K562 (cell line): ENCODE measurements around the gene CYS1. TPM values are rescaled to one million over a fixed set of nuclear protein-coding genes. Genes with fewer than 3 reads are reported as not detected.

Experiments
- ATAC-seq: fragments of 200-7000 bp; cut with Tn5 transposase; 3 replicates; pipeline ENCODE4 v1.9.1; 2020; ENCODE audit warnings: moderate library complexity
- BruUV-seq: library from RNA; stranded (reverse); fragments of 400-500 nt; replicated peaks from 2 replicates; lab custom pipeline; 2021; lab: Mats Ljungman, UMichigan
- CTCF ChIA-PET: fragments of 300-600 bp; formaldehyde crosslinking; extraction: SDS; loops from one replicate; lab custom pipeline; 2021; ENCODE audit warnings: low intra/inter-chr PET ratio; lab: Yijun Ruan, JAX
- POLR2A ChIA-PET: fragments of 300-600, 350-650 bp; sonication (Branson Sonifier 250); formaldehyde crosslinking; extraction: SDS; loops from one replicate; lab custom pipeline; 2021; ENCODE audit warnings: antibody characterized with exemption, inconsistent platforms; lab: Yijun Ruan, JAX
- DNase-seq, 4 experiments: peaks; one replicate each; pipeline versions ENCODE4 v3.0.0 to v3.0.0-alpha.2; 2011 to 2018; ENCODE audit warnings: low spot score in 3 of 4, mixed read lengths in 3 of 4; ENCODE audit errors: extremely low read depth in 1 of 4
- FAIRE-seq: peaks from 2 replicates; lab custom pipeline; 2011; peaks lifted over from hg19 to GRCh38; lab: Jason Lieb, UNC
- H2AFZ ChIP-seq: 2 replicates; pipeline ENCODE4 v1.6.0; 2011; ENCODE audit warnings: low read depth, low read length, control low read depth, inconsistent platforms
- H3K27ac ChIP-seq: fragments of 200-600 bp; 3 replicates; pipeline ENCODE4 v1.8.0; 2011; ENCODE audit warnings: low read depth, mild to moderate bottlenecking, control low read depth, inconsistent platforms, low read length, moderate library complexity, mixed read lengths; ENCODE audit errors: extremely low read depth
- H3K27me3 ChIP-seq, 2 experiments: fragments of 300-600 bp in 1 of 2; 2 replicates in 1 of 2; 3 replicates in 1 of 2; pipeline versions ENCODE4 v1.6.0 to v1.8.0; 2011; ENCODE audit warnings: inconsistent platforms in 2 of 2, low read length in 2 of 2, mild to moderate bottlenecking in 1 of 2, mixed read lengths in 1 of 2, moderate library complexity in 1 of 2; ENCODE audit not compliant: control insufficient read depth in 2 of 2, insufficient read depth in 2 of 2
- H3K36me3 ChIP-seq: fragments of 300-600 bp; 3 replicates; pipeline ENCODE4 v1.8.0; 2011; ENCODE audit warnings: mild to moderate bottlenecking, low read length, inconsistent platforms; ENCODE audit not compliant: control insufficient read depth, insufficient read depth
- H3K4me1 ChIP-seq, 2 experiments: fragments of 200-600 bp in 1 of 2; replicated peaks in 1 of 2; 2 replicates in 1 of 2; 3 replicates in 1 of 2; pipeline versions ENCODE4 v1.5.1 to v1.8.0; 2011; ENCODE audit warnings: inconsistent platforms in 2 of 2, low read length in 2 of 2, mild to moderate bottlenecking in 1 of 2, mixed read lengths in 1 of 2, moderate library complexity in 1 of 2; ENCODE audit not compliant: control insufficient read depth in 2 of 2, insufficient read depth in 2 of 2
- H3K4me2 ChIP-seq: 2 replicates; pipeline ENCODE4 v1.6.1; 2011; ENCODE audit warnings: low read length, control low read depth, inconsistent platforms, mixed read lengths; ENCODE audit not compliant: insufficient read depth
- H3K4me3 ChIP-seq: fragments of 200-600 bp; sonication (generic), shearing (Covaris generic); 2 replicates; pipeline ENCODE4 v1.5.1; 2016; ENCODE audit warnings: control low read depth, inconsistent platforms
- H3K79me2 ChIP-seq: fragments of 200-600 bp; 3 replicates; pipeline ENCODE4 v1.8.0; 2011; ENCODE audit warnings: low read length, inconsistent platforms; ENCODE audit not compliant: control insufficient read depth, insufficient read depth
- H3K9ac ChIP-seq, 2 experiments: 2 replicates each; pipeline versions ENCODE4 v1.6.0 to v1.6.1; 2011; ENCODE audit warnings: low read depth in 2 of 2, low read length in 2 of 2, control low read depth in 1 of 2, inconsistent platforms in 1 of 2, mild to moderate bottlenecking in 1 of 2, mixed read lengths in 1 of 2; ENCODE audit not compliant: insufficient read depth in 1 of 2
- H3K9me1 ChIP-seq: one replicate; pipeline ENCODE4 v1.6.0; 2011; ENCODE audit warnings: inconsistent platforms, mild to moderate bottlenecking, low read length, moderate library complexity; ENCODE audit not compliant: control insufficient read depth, insufficient read depth
- H3K9me3 ChIP-seq: replicated peaks from 2 replicates; pipeline ENCODE4 v1.5.1; 2011; ENCODE audit warnings: low read depth, low read length, inconsistent platforms; ENCODE audit not compliant: control insufficient read depth, insufficient read depth
- H4K20me1 ChIP-seq: replicated peaks from 2 replicates; pipeline ENCODE4 v1.6.1; 2011; ENCODE audit warnings: low read length, inconsistent platforms, mixed read lengths; ENCODE audit not compliant: control insufficient read depth, insufficient read depth
- COPS2 ChIP-seq: fragments of 450-650 bp; conservative IDR thresholded peaks from 2 replicates; pipeline ENCODE4 v1.6.1; 2016; ENCODE audit warnings: mild to moderate bottlenecking, moderate library complexity
- ELF1 ChIP-seq: fragments of 200-800 bp; sonication (Bioruptor generic); IDR thresholded peaks from 2 replicates; pipeline ENCODE4 v1.6.1; 2016; ENCODE audit warnings: missing genetic modification characterization, missing compliant biosample characterization
- ELF2 ChIP-seq: fragments of 250-450 bp; sonication (Bioruptor Pico); IDR thresholded peaks from 2 replicates; pipeline ENCODE4 v1.5.0; 2021; ENCODE audit warnings: mild to moderate bottlenecking
- GABPB2 ChIP-seq: fragments of 250-450 bp; sonication (Bioruptor Pico); conservative IDR thresholded peaks from 2 replicates; pipeline ENCODE4 v1.5.1; 2021; ENCODE audit warnings: mild to moderate bottlenecking
- GATA2 ChIP-seq: sonication (generic); formaldehyde crosslinking; IDR thresholded peaks from 2 replicates; pipeline ENCODE4 v1.4.0; 2020; ENCODE audit warnings: mild to moderate bottlenecking, missing genetic modification reagents
- HDAC3 ChIP-seq: fragments of 450-650 bp; IDR thresholded peaks from 2 replicates; pipeline ENCODE4 v1.6.1; 2018; ENCODE audit warnings: borderline replicate concordance, mild to moderate bottlenecking, moderate library complexity; ENCODE audit not compliant: partially characterized antibody
- LCOR ChIP-seq: sonication (generic); formaldehyde crosslinking; IDR thresholded peaks from 2 replicates; pipeline ENCODE4 v1.8.0; 2022; ENCODE audit warnings: mild to moderate bottlenecking, missing genetic modification reagents
- NEUROD1 ChIP-seq: fragments of 150-350 bp; IDR thresholded peaks from 2 replicates; pipeline ENCODE4 v1.6.1; 2014; ENCODE audit warnings: borderline replicate concordance, low read length, low read depth; ENCODE audit not compliant: partially characterized antibody
- NFIX ChIP-seq: fragments of 250-450 bp; sonication (Bioruptor Pico); IDR thresholded peaks from 2 replicates; pipeline ENCODE4 v1.4.0; 2020; ENCODE audit warnings: low read depth, mild to moderate bottlenecking, moderate library complexity
- NFRKB ChIP-seq: fragments of 450-650 bp; IDR thresholded peaks from 2 replicates; pipeline ENCODE4 v1.6.1; 2016; ENCODE audit warnings: low read depth
- POLR2G ChIP-seq: fragments of 200-400 bp; formaldehyde crosslinking; IDR thresholded peaks from 2 replicates; pipeline ENCODE4 v1.6.1; 2017; ENCODE audit warnings: low read depth, mild to moderate bottlenecking, antibody characterized with exemption, low read length, moderate library complexity
- RCOR1 ChIP-seq, 2 experiments: IDR thresholded peaks; 2 replicates each; pipeline ENCODE4 v1.6.1; 2012; ENCODE audit warnings: low read depth in 2 of 2, low read length in 2 of 2, borderline replicate concordance in 1 of 2, improper control_type of control experiment in 1 of 2
- SIN3A ChIP-seq, 2 experiments: fragments of 150-350 bp in 1 of 2; IDR thresholded peaks; 2 replicates each; pipeline ENCODE4 v1.6.1; 2011 to 2016; ENCODE audit warnings: borderline replicate concordance in 2 of 2, low read depth in 2 of 2, low read length in 2 of 2, mild to moderate bottlenecking in 2 of 2, moderate library complexity in 2 of 2; ENCODE audit not compliant: control insufficient read depth in 1 of 2
- SMARCA5 ChIP-seq: fragments of 450-650 bp; IDR thresholded peaks from 2 replicates; pipeline ENCODE4 v1.6.1; 2016
- ZNF133 ChIP-seq: fragments of 250-450 bp; sonication (Bioruptor Pico); IDR thresholded peaks from 2 replicates; pipeline ENCODE4 v1.4.0; 2020; ENCODE audit warnings: mild to moderate bottlenecking
- ZNF780A ChIP-seq: fragments of 250-450 bp; sonication (Bioruptor Pico); IDR thresholded peaks from 2 replicates; pipeline ENCODE4 v1.5.0; 2021; ENCODE audit warnings: mild to moderate bottlenecking
- WGBS: fragments of 100-300 bp; shearing (Covaris generic); methylation state at CpG from one replicate; pipeline ENCODE4 v1.1.6; 2016; ENCODE audit warnings: low coverage, mixed read lengths; ENCODE audit not compliant: insufficient coverage; ENCODE audit errors: missing lambda C conversion rate; 5-methylcytosine and 5-hydroxymethylcytosine counted together
- in situ Hi-C: fragments of 300-500 bp; cut with MboI; formaldehyde crosslinking; loops from 4 replicates; pipeline ENCODE4 v1.15.0; 2018; ENCODE audit warnings: inconsistent platforms, mixed read lengths
- intact Hi-C: fragments of 100-400 bp; cut with micrococcal nuclease; formaldehyde crosslinking; loops from 2 replicates; pipeline ENCODE4 v1.14.2; 2022
- polyA plus RNA-seq, 8 experiments: library from polyadenylated mRNA; depleted of rRNA in 4 of 8; stranded (reverse) in 5 of 8; unstranded in 3 of 8; fragments of >200 nt; fragmentation: Nextera tagmentation in 2 of 8; fragmentation: Illumina TruSeq in 1 of 8; extraction: Ambion mirVana in 2 of 8; extraction: Trizol in 1 of 8; gene quantifications; 2 replicates each; pipeline versions ENCODE4 v1.2.1 to v1.2.3, GENCODE V29; 2011 to 2014; ENCODE audit warnings: inconsistent platforms in 1 of 8, missing spikeins in 1 of 8
- total RNA-seq, 7 experiments: library from RNA; depleted of rRNA in 6 of 7; stranded (reverse); fragments of >200 nt in 6 of 7; fragmentation: Illumina TruSeq in 2 of 7; extraction: Trizol in 2 of 7; gene quantifications; 2 replicates each; pipeline versions ENCODE4 v1.2.1 to v1.2.3, GENCODE V29; 2011 to 2021; ENCODE audit warnings: low replicate concordance in 1 of 7
- TF ChIP-seq, protein P1 (sequence below): fragments of 450-650 bp; formaldehyde crosslinking; IDR thresholded peaks from 2 replicates; pipeline ENCODE4 v1.4.0; 2020; ENCODE audit warnings: mild to moderate bottlenecking, moderate library complexity

The CYS1 gene
- total and polyA plus RNA-seq, 9 of the 15 experiments (the other 6 are each of a cell fraction or from before 2014, with no cell fraction given) = 0.11 to 0.13 TPM; not detected in 7

DNA sequence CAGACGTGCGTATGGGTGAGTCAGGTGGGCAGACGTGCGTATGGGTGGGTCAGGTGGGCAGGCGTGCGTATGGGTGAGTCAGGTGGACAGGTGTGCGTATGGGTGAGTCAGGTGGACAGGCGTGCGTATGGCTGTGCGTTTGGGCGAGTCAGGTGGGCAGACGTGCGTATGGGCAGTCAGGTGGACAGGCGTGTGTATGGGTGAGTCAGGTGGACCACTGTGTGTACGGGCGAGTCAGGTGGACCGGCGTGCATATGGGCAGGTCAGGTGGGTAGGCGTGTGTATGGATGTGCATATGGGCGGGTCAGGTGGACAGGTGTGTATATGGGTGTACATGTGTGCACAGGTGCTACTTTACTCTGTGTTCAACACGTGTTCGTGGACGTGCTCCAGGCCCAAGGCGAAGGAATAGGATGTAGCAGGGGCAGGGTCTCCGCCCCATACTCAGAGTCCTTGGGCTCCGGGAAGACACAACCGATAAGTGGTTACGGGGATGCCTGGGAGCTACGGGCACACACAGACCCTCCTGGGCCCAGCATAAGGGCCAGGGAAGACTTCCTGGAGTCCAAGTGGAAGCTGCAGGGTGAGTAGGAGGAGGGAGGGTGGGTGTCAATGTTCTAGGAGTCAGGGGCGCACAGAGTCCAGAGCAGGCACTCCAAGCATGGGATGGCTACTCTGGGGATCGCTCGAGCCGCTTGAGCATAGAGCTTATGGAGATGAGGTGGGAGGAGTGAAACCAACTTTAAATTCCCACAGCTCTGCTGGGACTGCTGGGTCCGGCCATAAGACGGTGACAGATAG lies 64.0 kb downstream of the CYS1 start:
- FAIRE-seq (no peak), ATAC-seq (peak; percentile 29; the same call in 1 of the 3 replicates), DNase-seq (no peak)
- H3K4me3 ChIP-seq = no peak overlapping the region
- no peaks in the 10 kb centered on the region for H3K36me3 ChIP-seq
- no TSS peak for BruUV-seq
- in situ Hi-C loops (no loop called here), intact Hi-C loops (no loop called here)
- ChIA-PET CTCF (no interaction called here), POLR2A (interaction anchor here (0.7 to 1.2 kb wide), 5 partner anchors 11 to 173 kb away, joined by 3 to 6 read pairs (median 4); partner anchors contain the start of gene TAF1B)
- H3K9ac ChIP-seq = no peak overlapping the region
- H3K79me2 ChIP-seq = no peaks in the 10 kb centered on the region
- no peak overlapping the region for H3K4me2 ChIP-seq
- no peaks in the 10 kb centered on the region for H4K20me1 ChIP-seq
- no peaks in the 10 kb centered on the region for H3K9me1 ChIP-seq
- peak overlapping the region; percentile 26; the same call in 1 of the 2 replicates for H2AFZ ChIP-seq
- H3K27ac ChIP-seq = no peak overlapping the region
- peaks cover 6 to 30% of the 10 kb centered on the region in 2 experiments; a peak in 4 of 5 replicates for H3K4me1 ChIP-seq
- H3K9me3 ChIP-seq = no peaks in the 10 kb centered on the region; the same call in 1 of the 2 replicates
- WGBS = 56% methylated on average over 30 of the region's 35 CpGs
- H3K27me3 ChIP-seq = peaks cover 0 to 4% of the 10 kb centered on the region in 2 experiments; a peak in 1 of 5 replicates
- TF ChIP-seq ELF2 (no peak), SMARCA5 (no peak), GATA2 (CRISPR knock-in tag) (no peak), POLR2G (no peak), ZNF780A (no peak), COPS2 (no peak), GABPB2 (CRISPR knock-in tag) (no peak), ZNF133 (no peak), ELF1 (tag) (no peak), RCOR1 (IDR thresholded peaks at IDR 0.05; ENCODE audit: borderline replicate concordance in 1 of 2, low read depth in 2 of 2, low read length in 2 of 2) (no peak), SIN3A (IDR thresholded peaks at IDR 0.05; ENCODE audit: borderline replicate concordance in 2 of 2, control insufficient read depth in 1 of 2, low read depth in 2 of 2, low read length in 2 of 2) (no peak), NFRKB (no peak), HDAC3 (no peak), NFIX (CRISPR knock-in tag) (no peak), LCOR (CRISPR knock-in tag) (no peak), NEUROD1 (no peak)
- TF ChIP-seq, protein P1, sequence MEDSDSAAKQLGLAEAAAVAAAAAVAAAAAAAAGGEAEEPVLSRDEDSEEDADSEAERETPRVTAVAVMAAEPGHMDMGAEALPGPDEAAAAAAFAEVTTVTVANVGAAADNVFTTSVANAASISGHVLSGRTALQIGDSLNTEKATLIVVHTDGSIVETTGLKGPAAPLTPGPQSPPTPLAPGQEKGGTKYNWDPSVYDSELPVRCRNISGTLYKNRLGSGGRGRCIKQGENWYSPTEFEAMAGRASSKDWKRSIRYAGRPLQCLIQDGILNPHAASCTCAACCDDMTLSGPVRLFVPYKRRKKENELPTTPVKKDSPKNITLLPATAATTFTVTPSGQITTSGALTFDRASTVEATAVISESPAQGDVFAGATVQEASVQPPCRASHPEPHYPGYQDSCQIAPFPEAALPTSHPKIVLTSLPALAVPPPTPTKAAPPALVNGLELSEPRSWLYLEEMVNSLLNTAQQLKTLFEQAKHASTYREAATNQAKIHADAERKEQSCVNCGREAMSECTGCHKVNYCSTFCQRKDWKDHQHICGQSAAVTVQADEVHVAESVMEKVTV = no peak
- TF ChIP-seq, all 486 proteins: peak for 0
